ENCODE data around the gene MT1G. TPM values are rescaled to one million over a fixed set of nuclear protein-coding genes. Genes with fewer than 3 reads are reported as not detected.

MT1G gene
- total RNA-seq, 1 donor from 2014 or later, result 0.75 TPM

GRCh38 chr16:56637814-56638750 lies 29.8 kb downstream of the MT1G start, which contains the start of gene MT1A:
Gene MT1A (plus strand): TSS chr16:56638666. CDS start chr16:56638739, 73 bp downstream.
- TF ChIP-seq CTCF (IDR thresholded peaks at IDR 0.05; ENCODE audit: insufficient read depth, low read length, poor library complexity, severe bottlenecking), result no peak
- no peaks in the 10 kb centered on the region for H3K36me3 ChIP-seq (ENCODE audit: control insufficient read depth, insufficient read depth, low read length)
- peak within 1 kb of the TSS; percentile 41 for H3K4me3 ChIP-seq (ENCODE audit: low read depth, low read length)
- DNase-seq (ENCODE audit: low read depth), result no peak
- peaks cover 40% of the 10 kb centered on the region for H3K27me3 ChIP-seq (ENCODE audit: control insufficient read depth, insufficient read depth, low read length)

GRCh38 chr16:56636616-56637413 lies 31.1 kb downstream of the MT1G start:
- Histone ChIP-seq H3K36me3 (ENCODE audit: control insufficient read depth, insufficient read depth, low read length) (no peaks in the 10 kb centered on the region), H3K27me3 (ENCODE audit: control insufficient read depth, insufficient read depth, low read length) (peaks cover 51% of the 10 kb centered on the region)
- TF ChIP-seq CTCF (IDR thresholded peaks at IDR 0.05; ENCODE audit: insufficient read depth, low read length, poor library complexity, severe bottlenecking), result no peak

GRCh38 chr16:56635441-56635967 lies 32.4 kb downstream of the MT1G start:
- no peak for TF ChIP-seq CTCF (IDR thresholded peaks at IDR 0.05; ENCODE audit: insufficient read depth, low read length, poor library complexity, severe bottlenecking)

More at GRCh38 chr16:56636616-56637413, 31.1 kb downstream of the MT1G start:
- H3K4me3 ChIP-seq (ENCODE audit: low read depth, low read length), result no peak overlapping the region
- DNase-seq (ENCODE audit: low read depth), result no peak

GRCh38 chr16:56634715-56635440 lies 33.0 kb downstream of the MT1G start:
- Histone ChIP-seq H3K36me3 (ENCODE audit: control insufficient read depth, insufficient read depth, low read length) (no peaks in the 10 kb centered on the region), H3K27me3 (ENCODE audit: control insufficient read depth, insufficient read depth, low read length) (peaks cover 51% of the 10 kb centered on the region), H3K4me3 (ENCODE audit: low read depth, low read length) (no peak overlapping the region)
- no peak for DNase-seq (ENCODE audit: low read depth)
- no peak for TF ChIP-seq CTCF (IDR thresholded peaks at IDR 0.05; ENCODE audit: insufficient read depth, low read length, poor library complexity, severe bottlenecking)

More at GRCh38 chr16:56635441-56635967, 32.4 kb downstream of the MT1G start:
- Histone ChIP-seq H3K4me3 (ENCODE audit: low read depth, low read length) (no peak overlapping the region), H3K36me3 (ENCODE audit: control insufficient read depth, insufficient read depth, low read length) (no peaks in the 10 kb centered on the region), H3K27me3 (ENCODE audit: control insufficient read depth, insufficient read depth, low read length) (peaks cover 51% of the 10 kb centered on the region)
- no peak for DNase-seq (ENCODE audit: low read depth)

GRCh38 chr16:56633535-56633934 lies 34.3 kb downstream of the MT1G start:
- Histone ChIP-seq H3K36me3 (ENCODE audit: control insufficient read depth, insufficient read depth, low read length) (no peaks in the 10 kb centered on the region), H3K4me3 (ENCODE audit: low read depth, low read length) (no peak overlapping the region), H3K27me3 (ENCODE audit: control insufficient read depth, insufficient read depth, low read length) (peaks cover 49% of the 10 kb centered on the region)
- DNase-seq (ENCODE audit: low read depth), result no peak
- TF ChIP-seq CTCF (IDR thresholded peaks at IDR 0.05; ENCODE audit: insufficient read depth, low read length, poor library complexity, severe bottlenecking), result no peak

Measured in kidney epithelial cell (primary cell).